GM21515 (cell line): ENCODE data around the gene VAV2.

Source experiments
- ATAC-seq: cut with Tn5 transposase; IDR thresholded peaks from one replicate; pipeline ENCODE4 v1.9.1; 2021; ENCODE audit not compliant: unreplicated experiment

VAV2 gene

GRCh38 chr9:133991964-133992779 lies at the start of gene VAV2:
VAV2 (minus strand) TSS chr9:133992324; CDS start chr9:133992278, 46 bp downstream.
- ATAC-seq: peak; percentile 47

GRCh38 chr9:134041649-134041962 lies 49.5 kb upstream of the VAV2 start:
- no peak for ATAC-seq

GRCh38 chr9:134040781-134041648 lies 48.9 kb upstream of the VAV2 start:
- no peak for ATAC-seq

- no peak for ATAC-seq
Observed at GRCh38 chr9:134040176-134040565, 48.0 kb upstream of the VAV2 start.

- ATAC-seq: no peak
Observed at GRCh38 chr9:134039386-134040175, 47.5 kb upstream of the VAV2 start.

GRCh38 chr9:134037641-134038040 lies 45.5 kb upstream of the VAV2 start:
- ATAC-seq: no peak

GRCh38 chr9:134036130-134036529 lies 44.0 kb upstream of the VAV2 start:
- no peak for ATAC-seq

- no peak for ATAC-seq
Observed at GRCh38 chr9:134035041-134036039, 43.2 kb upstream of the VAV2 start.

GRCh38 chr9:134034215-134035040 lies 42.3 kb upstream of the VAV2 start:
- no peak for ATAC-seq

GRCh38 chr9:134033516-134034214 lies 41.5 kb upstream of the VAV2 start:
- ATAC-seq: no peak

GRCh38 chr9:134032456-134033222 lies 40.5 kb upstream of the VAV2 start:
- no peak for ATAC-seq

- ATAC-seq: no peak
Observed at GRCh38 chr9:134031783-134032182, 39.7 kb upstream of the VAV2 start.

GRCh38 chr9:134030821-134031470 lies 38.8 kb upstream of the VAV2 start:
- ATAC-seq: no peak

- ATAC-seq: no peak
Observed at GRCh38 chr9:134029248-134030226, 37.4 kb upstream of the VAV2 start.

- no peak for ATAC-seq
Observed at GRCh38 chr9:134028575-134029247, 36.6 kb upstream of the VAV2 start.

GRCh38 chr9:134028076-134028475 lies 36.0 kb upstream of the VAV2 start:
- no peak for ATAC-seq
